Activated B cell treated with CpG ODN at 0.5 μM for 24 hours (primary cell): ENCODE results near the gene CSAD. TPM values are rescaled to one million over a fixed set of nuclear protein-coding genes. Genes with fewer than 3 reads are reported as not detected.

Experiments
- ATAC-seq: fragments of 200-7000 bp; cut with Tn5 transposase; one replicate; pipeline ENCODE4 v1.10.0; 2021; ENCODE audit warnings: low read depth, mild to moderate bottlenecking, moderate library complexity
- CTCF ChIA-PET: fragments of 350-600 bp; sonication (Branson Sonifier 250); formaldehyde crosslinking; loops from one replicate; lab custom pipeline; 2021; ENCODE audit warnings: antibody characterized with exemption; lab: Charles Lee
- POLR2A ChIA-PET: fragments of 350-600 bp; sonication (Branson Sonifier 250); formaldehyde crosslinking; loops from one replicate; lab custom pipeline; 2021; ENCODE audit warnings: antibody characterized with exemption; lab: Charles Lee
- DNase-seq: peaks from one replicate; pipeline ENCODE4 v3.0.0; 2022
- H3K27ac Mint-ChIP-seq: one replicate; pipeline ENCODE4 v1.8.0; 2020; ENCODE audit warnings: mixed read lengths
- H3K27me3 Mint-ChIP-seq: one replicate; pipeline ENCODE4 v1.8.0; 2021; ENCODE audit warnings: mixed read lengths
- H3K36me3 Mint-ChIP-seq: one replicate; pipeline ENCODE4 v1.8.0; 2021; ENCODE audit warnings: low read depth, mixed read lengths
- H3K4me1 Mint-ChIP-seq: one replicate; pipeline ENCODE4 v1.8.0; 2021; ENCODE audit warnings: mixed read lengths
- H3K4me3 Mint-ChIP-seq: one replicate; pipeline ENCODE4 v1.8.0; 2020; ENCODE audit warnings: mild to moderate bottlenecking, mixed read lengths
- H3K9me3 Mint-ChIP-seq: one replicate; pipeline ENCODE4 v1.8.0; 2020; ENCODE audit warnings: mixed read lengths
- intact Hi-C: fragments of 100-400 bp; cut with micrococcal nuclease; formaldehyde crosslinking; loops from one replicate; pipeline ENCODE4 v1.15.1; 2024
- total RNA-seq: library from RNA; stranded (reverse); gene quantifications from 2 replicates; pipeline ENCODE4 v1.2.3, GENCODE V29; 2022
- TF ChIP-seq, protein P1 (sequence below): fragments of 200-600 bp; IDR thresholded peaks from one replicate; pipeline ENCODE4 v1.8.0; 2022; ENCODE audit warnings: antibody characterized with exemption, mild to moderate bottlenecking

CSAD gene
- total RNA-seq, 1 donor from 2014 or later, result 34.6 TPM

DNA sequence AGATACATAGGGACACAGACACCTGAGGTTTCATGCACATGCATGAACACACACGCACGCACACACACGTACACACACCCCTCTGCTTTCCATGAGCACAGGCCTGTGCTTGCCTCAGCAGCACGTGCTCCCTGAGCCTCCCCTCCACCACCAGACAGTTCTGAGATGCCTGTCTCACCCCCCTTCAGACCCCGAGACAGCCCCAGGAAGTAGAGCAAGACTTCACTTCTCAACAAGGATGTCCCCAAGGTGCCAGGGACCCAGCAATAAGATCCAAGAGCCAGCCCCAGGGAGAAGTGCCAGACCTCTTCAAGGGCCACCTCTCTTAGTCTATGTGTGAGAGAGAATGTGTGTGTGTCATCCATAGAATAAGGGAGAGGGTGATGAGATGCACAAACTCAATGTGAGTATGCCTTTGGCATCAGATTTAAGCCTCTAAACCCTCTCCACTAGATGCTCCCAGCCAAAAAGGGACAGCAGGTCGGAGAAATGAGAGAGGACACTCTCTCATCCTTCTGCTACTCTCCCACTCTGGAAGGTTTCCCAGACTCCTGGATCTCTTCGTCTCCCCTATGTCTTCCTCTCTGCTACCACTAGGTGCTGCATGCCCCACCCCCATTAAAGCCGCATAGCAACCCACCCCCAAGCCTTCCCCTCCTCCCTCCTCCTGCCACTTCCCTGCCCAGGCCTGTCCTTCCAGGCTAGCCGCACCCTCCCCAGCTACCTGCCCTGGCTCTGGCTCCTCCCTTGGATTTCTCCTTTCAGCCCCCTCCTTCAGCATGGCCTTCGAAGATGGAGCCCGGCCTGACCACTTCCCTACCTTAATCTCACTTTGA, 43.6 kb upstream of the CSAD start:
- intact Hi-C loops, result no loop called here
- ChIA-PET CTCF (interaction anchor here (1.2 kb wide), 1 partner anchor 11 kb away, joined by 3 read pairs; no protein-coding TSS in a partner anchor), POLR2A (interaction anchor here (0.7 kb wide), 1 partner anchor 20 kb away, joined by 4 read pairs; no protein-coding TSS in a partner anchor)
- TF ChIP-seq, protein P1, sequence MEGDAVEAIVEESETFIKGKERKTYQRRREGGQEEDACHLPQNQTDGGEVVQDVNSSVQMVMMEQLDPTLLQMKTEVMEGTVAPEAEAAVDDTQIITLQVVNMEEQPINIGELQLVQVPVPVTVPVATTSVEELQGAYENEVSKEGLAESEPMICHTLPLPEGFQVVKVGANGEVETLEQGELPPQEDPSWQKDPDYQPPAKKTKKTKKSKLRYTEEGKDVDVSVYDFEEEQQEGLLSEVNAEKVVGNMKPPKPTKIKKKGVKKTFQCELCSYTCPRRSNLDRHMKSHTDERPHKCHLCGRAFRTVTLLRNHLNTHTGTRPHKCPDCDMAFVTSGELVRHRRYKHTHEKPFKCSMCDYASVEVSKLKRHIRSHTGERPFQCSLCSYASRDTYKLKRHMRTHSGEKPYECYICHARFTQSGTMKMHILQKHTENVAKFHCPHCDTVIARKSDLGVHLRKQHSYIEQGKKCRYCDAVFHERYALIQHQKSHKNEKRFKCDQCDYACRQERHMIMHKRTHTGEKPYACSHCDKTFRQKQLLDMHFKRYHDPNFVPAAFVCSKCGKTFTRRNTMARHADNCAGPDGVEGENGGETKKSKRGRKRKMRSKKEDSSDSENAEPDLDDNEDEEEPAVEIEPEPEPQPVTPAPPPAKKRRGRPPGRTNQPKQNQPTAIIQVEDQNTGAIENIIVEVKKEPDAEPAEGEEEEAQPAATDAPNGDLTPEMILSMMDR, result no peak
- no peak for DNase-seq
- H3K36me3 Mint-ChIP-seq, result peaks cover 8% of the 10 kb centered on the region
- no peak for ATAC-seq
- H3K27me3 Mint-ChIP-seq, result no peaks in the 10 kb centered on the region
- no peak overlapping the region for H3K4me3 Mint-ChIP-seq
- no peak overlapping the region for H3K27ac Mint-ChIP-seq
- H3K4me1 Mint-ChIP-seq, result peaks cover 17% of the 10 kb centered on the region
- no peaks in the 10 kb centered on the region for H3K9me3 Mint-ChIP-seq

DNA sequence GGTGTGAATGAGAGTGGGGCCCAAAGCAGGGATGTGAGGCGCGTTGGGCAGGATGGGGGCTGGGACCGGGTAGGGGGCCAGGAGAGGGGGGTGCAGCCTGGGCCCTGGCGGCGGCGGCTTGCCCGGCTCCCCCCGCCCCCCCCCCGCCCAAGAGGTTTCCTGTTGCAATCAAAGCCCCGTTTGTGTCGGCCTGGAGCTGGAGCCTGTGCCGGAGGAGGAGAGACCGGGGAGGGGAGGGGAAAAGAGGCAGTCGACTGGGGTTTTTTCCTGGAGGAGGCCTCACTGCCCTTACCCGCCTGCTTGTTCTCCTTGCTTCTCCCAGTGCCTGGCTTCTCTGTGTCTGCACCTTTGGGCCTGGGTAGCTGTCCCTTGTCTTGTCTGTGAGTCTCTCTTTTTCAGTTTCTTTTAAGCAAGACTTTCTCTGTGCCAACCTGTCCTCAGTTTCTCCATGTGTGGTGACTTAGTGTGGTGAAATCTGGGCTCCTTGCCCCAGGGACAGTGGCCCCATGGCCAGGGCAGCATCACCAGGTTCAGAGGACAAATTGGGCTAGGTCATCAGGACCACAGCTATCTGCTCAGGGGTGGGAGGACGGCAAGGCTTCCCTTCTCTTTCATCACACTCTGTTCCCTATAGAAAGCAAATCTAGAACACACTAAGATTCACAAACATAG, 42.8 kb upstream of the CSAD start:
- H3K4me3 Mint-ChIP-seq, result no peak overlapping the region
- DNase-seq (no peak), ATAC-seq (no peak)
- H3K27ac Mint-ChIP-seq, result peak overlapping the region; percentile 50
- intact Hi-C loops, result no loop called here
- H3K4me1 Mint-ChIP-seq, result peaks cover 22% of the 10 kb centered on the region
- TF ChIP-seq, protein P1, result no peak
- H3K27me3 Mint-ChIP-seq, result no peaks in the 10 kb centered on the region
- H3K36me3 Mint-ChIP-seq, result peaks cover 8% of the 10 kb centered on the region
- no peaks in the 10 kb centered on the region for H3K9me3 Mint-ChIP-seq
- CTCF ChIA-PET, result no interaction called here
- POLR2A ChIA-PET, result interaction anchor here (0.6 kb wide), 1 partner anchor 1920 kb away, joined by 6 read pairs; no protein-coding TSS in a partner anchor

DNA sequence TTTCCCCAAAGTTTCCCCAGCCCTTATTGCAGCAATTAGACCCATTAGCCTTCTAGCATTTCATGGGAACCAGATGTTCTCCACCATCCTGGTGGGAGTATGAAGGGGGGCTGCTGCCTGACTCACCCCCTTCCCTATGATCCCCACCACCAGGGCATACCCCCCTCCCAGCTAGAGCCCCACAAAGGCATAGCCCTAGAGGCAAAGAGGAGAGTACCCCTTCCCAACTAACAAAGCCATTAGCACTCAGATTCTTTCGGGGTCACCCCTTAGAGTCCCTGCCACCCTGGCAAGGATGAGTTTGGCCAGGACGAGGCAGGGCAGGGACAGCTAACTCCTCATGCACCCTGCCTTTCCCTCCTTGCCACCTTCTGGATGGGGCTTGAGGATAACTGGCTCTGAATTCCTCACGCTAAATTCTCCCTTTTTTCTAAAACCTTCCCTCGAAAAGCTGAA, 42.1 kb upstream of the CSAD start:
- Mint-ChIP-seq H3K4me3 (peak overlapping the region; percentile 38), H3K9me3 (no peaks in the 10 kb centered on the region), H3K36me3 (peaks cover 8% of the 10 kb centered on the region), H3K27me3 (no peaks in the 10 kb centered on the region), H3K4me1 (peaks cover 29% of the 10 kb centered on the region), H3K27ac (no peak overlapping the region)
- DNase-seq (no peak), ATAC-seq (no peak)
- POLR2A ChIA-PET, result interaction anchor here (0.6 to 3.8 kb wide), 3 partner anchors 45 to 403 kb away, joined by 3 to 66 read pairs (median 4); partner anchors contain the start of genes AAAS, ATF7 and ESPL1
- CTCF ChIA-PET, result no interaction called here
- TF ChIP-seq, protein P1, result no peak
- intact Hi-C loops, result no loop called here

DNA sequence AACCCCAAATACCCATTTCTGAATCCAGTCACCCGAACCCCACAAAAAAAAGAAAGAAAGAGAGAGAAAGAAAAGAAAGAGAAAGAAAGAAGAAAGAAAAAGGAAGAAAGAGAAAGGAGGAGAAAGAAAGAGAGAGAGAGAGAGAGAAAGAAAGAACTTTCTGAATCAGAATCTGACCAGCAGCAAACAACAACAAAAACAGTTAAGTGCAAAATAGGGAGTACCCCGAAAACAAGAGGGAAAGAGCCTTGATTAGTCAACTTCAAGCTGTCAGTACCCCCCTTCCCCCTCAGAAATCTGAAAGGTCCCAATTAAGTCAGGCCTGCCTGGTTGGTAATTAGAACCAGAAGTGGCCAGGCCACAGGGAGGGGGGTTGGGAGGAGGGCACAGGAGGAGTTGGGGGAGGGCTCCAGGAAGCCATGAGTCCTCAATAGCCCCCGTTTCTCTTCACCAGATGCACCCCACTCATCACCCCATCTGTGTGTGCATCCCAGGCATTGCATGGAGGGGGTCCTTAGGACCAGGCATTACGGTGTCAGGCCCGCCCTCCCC, 41.5 kb upstream of the CSAD start:
- H3K27ac Mint-ChIP-seq, result peak overlapping the region; percentile 71
- TF ChIP-seq, protein P1, result no peak
- no peaks in the 10 kb centered on the region for H3K9me3 Mint-ChIP-seq
- ChIA-PET POLR2A (interaction anchor here (0.6 to 3.8 kb wide), 3 partner anchors 45 to 404 kb away, joined by 3 to 66 read pairs (median 4); partner anchors contain the start of genes AAAS, ATF7 and ESPL1), CTCF (interaction anchor here (1.5 kb wide), 2 partner anchors 9 to 10 kb away, joined by 3 to 5 read pairs; no protein-coding TSS in a partner anchor)
- DNase-seq (no peak), ATAC-seq (no peak)
- H3K36me3 Mint-ChIP-seq, result peaks cover 8% of the 10 kb centered on the region
- H3K27me3 Mint-ChIP-seq, result no peaks in the 10 kb centered on the region
- intact Hi-C loops, result no loop called here
- H3K4me1 Mint-ChIP-seq, result peaks cover 34% of the 10 kb centered on the region
- peak overlapping the region; percentile 63 for H3K4me3 Mint-ChIP-seq
